Left forelimb (tissue), 1 donor: Measurements from ENCODE around the gene ATG4D.
"Not testable (repeated sequence)": the region's sequence is repeated elsewhere in the genome, so short reads cannot be mapped to it uniquely, and the experiment has no call there.

ENCODE experiments used
- DNase-seq: peaks from one replicate; pipeline ENCODE4 v3.0.0-alpha.2; 2018; ENCODE audit warnings: low spot score

The ATG4D gene

DNA sequence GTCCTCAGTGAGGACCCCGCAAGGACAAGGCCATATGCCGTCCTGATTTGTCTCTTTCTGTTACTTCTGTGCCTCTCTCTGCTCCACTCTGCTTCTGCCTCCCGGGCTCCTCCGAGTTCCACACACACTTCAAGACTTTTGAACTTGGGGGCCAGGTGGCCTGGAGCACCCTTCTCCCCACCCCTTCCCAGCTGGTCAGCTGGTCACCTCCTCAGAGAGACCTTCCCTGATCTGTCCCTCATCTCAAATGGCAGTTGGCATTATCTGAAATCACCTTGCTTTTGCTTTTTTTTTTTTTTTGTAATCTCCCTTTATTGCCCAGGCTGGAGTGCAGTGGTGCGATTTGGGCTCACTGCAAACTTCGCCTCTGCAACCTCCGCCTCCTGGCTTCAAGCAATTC, 24.3 kb upstream of the ATG4D start:
- no peak for DNase-seq

DNA sequence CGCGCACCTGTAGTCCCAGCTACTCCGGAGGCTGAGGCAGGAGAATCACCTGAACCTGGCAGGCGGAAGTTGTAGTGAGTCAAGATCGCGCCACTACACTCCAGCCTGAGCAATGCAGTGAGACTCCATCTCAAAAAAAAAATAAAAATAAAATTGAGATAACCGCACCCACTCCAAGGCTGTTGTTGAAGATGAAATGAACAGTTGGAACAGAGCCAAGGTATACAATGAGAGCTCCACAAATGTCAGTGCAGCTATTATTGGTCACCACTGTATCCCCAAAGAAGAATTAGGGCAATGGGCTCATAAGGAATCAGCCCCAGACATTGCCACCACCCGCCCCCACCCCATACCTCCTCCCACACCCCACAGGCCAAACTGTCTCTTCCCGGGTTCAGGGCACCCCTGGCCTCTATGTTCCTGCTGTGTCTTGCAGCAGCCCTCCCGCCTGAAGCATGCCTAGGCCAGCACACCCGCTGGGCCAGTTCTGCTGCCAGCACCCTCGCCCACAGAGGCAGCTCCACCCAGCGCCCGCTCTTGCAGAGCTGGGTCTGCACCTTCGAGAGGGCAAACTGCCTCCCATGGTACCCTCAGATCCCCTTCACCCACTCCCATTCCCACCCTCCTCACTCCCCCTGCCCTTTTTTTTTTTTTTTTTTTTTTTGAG, 22.9 kb upstream of the ATG4D start:
- no peak for DNase-seq

DNA sequence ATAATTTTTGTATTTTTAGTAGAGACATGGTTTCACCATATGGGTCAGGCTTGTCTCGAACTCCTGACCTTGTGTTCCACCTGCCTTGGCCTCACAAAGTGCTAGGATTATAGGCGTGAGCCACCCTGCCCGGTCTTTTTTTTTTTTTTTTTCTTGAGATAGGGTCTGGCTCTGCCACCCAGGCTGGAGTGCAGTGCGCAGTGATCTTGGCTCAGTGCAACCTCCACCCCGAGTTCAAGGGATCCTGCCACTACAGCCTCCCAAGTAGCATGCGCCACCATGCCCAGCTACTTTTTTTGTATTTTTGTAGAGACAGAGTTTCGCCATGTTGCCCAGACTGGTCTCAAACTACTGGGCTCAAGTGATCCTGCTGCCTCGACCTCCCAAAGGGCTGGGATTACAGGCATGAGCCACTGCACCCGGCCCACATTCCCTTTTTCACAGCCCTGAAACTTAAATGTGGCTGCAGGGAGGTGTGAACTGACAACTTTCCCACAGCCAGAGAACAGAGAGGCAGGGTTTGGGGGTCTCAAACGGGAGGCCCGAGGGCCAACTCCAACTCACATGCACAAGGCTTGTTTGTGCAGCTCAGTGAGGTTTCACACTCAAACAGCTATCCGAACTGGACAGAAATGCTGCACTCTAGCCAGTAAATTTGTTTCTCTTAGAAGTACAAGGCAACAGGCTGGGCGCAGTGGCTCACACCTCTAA, 22.1 kb upstream of the ATG4D start:
- DNase-seq = no peak

DNA sequence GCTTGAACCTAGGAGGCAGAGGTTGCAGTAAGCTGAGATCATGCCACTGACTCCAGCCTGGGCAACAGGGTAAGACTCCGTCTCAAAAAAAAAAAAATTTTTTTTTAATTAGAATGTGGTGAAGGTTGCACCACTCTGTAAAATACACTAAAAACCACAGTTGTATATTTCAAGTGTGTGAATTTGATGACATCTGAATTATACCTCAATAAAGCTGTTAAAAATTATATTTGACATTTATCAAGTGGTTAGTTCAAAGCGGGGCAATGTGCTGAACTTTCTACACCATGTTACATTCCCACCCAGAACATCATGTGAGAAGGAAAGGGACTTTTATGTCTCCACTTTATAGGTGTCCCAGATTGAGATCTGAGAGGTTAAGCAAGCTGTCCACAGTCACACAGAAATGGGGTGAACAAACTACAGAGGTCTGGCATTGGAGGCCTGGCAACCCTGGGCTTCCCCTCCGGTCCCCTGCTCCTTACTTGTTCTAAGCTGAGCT, 20.5 kb upstream of the ATG4D start:
- DNase-seq = no peak

DNA sequence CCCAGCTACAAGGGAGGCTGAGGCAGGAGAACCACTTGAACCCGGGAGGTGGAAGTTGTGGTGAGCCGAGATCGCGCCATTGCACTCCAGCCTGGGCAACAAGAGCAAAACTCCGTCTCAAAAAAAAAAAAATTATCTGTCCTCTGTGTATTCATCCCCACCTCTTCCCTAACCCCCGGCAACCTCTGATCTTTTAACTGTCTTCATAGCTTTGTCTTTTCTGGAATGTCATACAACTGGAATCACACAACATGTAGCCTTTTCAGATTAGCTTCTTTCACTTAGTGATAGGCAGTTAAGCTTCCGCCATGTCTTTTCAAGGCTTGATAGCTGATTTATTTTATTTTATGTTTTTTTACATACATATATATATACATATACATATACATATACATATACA, 18.1 kb upstream of the ATG4D start:
- DNase-seq = no peak

DNA sequence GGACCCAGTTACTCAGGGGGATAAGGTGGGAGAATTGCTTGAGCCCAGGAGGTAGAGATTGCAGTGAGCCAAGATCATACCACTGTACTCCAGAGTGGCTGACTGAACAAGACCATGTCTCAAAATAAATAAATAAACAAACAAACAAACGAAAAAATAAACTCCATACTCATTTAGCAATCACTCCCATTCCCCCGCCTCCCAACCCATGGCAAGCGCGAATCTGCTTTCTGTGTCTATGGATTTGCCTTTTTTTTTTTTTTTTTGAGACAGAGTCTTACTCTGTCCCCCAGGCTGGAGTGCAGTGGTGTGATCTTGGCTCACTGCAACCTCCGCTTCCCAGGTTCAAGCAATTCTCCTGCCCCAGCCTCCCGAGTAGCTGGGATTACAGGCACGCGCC, 16.8 kb upstream of the ATG4D start:
- DNase-seq = not testable (repeated sequence)

DNA sequence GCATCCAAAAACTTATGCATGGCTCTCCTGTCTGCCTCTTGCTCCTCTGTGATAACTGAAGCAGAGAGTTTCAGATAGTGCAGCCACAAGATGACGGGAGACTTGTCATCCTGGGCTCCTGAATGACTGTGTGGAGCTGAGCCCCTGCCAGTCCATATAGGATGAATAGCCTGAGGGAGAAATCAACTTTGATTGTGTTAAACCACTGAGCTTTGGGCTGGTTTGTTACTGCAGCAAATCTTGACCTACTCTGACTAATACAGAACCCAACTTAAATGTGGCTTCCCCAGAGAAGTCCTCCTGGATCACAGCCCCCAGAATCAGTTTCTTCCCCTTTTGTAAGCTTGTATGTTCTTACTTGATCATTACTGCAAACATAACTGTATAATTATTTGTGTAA, 11.2 kb upstream of the ATG4D start:
- DNase-seq = no peak

DNA sequence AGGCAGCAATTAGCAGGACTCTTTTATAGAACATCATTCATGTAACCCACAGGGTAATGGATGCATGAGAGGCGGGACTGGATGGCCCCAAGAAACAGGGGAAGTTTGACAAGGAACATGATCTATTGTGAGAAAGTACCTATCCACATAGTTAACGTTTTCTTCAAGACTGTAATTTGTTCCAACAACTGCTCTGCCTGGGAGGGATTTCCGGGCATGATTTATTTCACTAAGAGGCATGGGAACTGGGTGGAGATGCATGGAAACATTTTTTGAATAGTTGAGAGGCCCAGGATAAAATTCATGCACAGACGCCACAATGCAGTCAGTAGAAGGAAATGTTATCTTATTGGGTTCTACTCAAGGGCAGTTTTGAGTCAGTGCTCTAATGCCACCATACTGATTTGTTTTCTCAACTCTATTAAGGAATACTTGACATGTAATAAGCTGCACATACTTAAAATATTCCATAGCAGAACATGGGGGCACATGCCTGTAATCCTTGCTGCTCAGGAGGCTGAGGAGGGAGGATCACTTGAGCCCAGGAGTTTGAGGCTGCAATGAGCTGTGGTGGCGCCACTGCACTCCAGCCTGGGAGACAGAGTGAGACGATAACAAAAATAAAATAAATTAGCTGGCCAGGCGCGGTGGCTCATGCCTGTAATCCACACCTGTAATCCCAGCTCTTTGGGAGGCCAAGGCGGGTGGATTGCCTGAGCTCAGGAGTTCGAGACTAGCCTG, 9.9 kb upstream of the ATG4D start:
- DNase-seq = no peak

DNA sequence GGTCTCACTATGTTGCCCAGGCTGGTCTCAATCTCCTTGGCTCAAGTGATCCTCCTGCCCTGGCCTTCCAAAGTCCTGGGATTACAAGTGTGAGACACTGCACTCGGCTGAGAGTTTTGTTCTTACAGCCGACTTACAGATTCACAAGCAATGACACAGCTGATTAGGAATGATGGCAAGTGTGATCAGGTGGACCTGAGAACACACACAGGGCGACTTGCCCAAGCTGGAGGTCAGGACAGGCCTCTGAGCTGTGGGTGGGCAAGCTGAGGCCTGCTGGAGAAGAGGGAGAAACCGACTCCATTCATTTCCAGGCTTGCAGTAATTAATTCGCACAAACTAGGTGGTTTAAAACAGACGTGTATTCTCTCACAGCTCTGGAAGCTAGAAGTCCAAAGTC, 8.1 kb upstream of the ATG4D start:
- DNase-seq = no peak

DNA sequence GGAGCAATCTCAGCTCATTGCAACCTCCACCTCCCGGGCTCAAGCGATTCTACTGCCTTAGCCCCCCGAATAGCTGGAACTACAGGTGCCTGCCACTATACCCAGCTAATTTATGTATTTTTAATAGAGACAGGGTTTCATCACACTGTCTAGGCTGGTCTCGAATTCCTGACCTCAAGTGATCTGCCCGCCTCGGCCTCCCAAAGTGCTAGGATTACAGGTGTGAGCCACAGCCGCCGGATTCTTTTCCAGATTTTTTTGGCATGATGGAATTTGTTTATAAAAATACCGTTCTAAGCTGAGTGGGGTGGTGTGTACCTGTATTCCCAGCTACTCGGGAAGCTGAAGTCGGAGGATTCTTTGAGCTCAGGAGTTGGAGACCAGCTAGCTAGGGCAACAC, 6.0 kb upstream of the ATG4D start:
- DNase-seq = no peak

DNA sequence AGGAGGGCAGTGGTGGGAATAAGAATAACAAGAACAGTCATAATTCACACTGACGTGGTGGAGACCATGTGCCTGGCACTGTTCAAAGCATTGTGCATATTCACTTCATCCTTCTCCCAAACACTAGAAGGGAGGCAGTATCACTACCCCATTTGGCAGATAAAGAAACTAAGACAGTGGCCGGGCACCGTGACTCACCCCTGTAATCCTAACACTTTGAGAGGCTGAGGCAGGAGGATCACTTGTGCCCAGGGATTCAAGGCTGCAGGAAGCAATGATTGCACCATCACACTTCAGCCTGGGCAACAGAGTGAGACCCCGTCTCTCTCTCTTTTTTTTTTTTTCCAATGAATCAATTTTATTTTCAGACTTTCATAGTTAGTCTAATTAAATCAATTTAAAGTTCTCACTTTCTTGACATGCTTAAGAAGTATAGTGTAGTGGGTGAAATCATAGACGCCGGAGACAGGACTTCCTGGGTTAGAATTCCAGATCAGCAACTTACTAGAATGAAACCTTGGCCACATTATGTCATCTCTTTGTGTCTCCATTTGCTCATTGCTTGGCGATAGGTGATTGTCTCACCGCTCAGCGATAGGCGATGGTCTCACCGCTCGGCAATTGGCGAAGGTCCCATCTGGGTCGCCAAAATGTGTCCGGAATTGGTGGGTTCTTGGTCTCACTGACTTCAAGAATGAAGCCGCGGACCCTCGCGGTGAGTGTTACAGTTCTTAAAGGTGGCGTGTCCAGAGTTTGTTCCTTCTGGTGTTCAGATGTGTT, 5.3 kb upstream of the ATG4D start:
- no peak for DNase-seq

DNA sequence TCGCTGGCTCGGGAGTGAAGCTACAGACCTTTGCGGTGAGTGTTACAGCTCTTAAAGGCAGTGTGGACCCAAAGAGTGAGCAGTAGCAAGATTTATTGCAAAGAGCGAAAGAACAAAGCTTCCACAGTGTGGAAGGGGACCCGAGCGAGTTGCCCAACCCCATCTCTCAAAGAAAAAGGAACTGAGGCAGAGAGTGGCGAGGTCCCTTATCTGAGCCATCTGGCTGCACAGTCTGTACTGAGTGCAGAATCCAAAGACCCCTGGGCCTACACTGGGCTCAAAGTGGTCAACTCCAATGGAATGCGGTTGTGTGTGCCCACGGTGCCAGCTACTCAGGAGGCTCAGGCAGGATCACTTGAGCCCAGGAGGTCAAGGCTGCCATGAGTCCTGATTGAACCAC, 4.7 kb upstream of the ATG4D start:
- DNase-seq = not testable (repeated sequence)

DNA sequence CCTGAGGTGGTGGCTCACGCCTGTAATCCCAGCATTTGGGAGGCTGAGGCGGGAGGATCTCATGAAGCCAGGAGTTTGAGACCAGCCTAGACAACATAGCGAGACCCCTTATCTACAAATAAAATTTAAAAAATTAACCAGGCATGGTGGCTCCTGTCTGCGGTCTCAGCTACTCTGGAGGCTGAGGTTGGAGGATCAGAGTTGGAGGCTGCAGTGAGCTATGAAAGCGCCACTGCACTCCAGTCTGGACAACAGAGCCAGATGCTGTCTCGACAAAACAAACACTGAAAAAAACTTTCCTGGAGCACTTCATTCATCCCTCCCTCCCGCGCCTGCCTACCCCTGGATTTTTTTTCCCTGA, 665 bp upstream of the ATG4D start:
- no peak for DNase-seq

DNA sequence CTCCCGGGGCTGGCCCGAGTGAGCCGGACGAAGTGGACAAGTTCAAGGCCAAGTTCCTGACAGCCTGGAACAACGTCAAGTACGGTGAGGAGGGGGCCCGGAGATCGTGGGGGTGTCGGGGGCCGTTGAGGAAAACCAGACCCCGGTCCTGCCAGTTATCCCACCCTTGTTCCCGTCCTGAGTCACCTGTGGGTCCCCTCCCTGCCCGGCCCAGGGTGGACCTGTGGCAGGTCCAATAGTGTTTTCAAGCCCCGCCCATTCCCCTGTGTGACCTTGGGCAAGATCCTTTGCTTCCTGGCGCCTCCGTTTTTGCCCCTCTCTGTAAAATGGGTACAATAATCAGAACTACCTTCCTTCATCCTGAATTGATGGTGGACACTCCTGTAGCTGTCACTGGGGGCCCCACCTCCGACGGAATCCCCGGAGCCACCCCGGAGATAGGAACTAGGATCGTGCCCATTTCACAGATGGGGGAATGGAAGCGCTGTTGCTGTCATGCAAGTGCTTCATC, 593 bp downstream of the ATG4D start:
- no peak for DNase-seq

DNA sequence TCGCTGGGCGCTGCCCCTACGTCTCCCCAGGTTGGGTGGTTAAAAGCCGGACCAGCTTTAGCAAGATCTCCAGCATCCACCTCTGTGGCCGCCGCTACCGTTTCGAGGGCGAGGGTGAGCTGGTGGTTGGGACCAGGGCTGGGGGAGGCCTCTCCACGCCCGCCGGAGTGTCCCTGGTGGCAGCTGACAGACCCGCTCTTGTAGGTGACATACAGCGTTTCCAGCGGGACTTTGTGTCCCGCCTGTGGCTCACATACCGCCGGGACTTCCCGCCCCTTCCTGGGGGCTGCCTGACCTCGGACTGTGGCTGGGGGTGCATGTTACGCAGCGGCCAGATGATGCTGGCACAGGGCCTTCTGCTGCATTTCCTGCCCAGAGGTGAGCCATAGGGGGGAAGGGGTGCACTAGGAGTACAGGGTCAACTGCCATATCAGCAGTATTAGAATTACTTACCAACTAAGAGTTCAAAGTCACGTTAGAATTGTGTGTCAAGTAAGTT, 1.1 kb downstream of the ATG4D start:
- no peak for DNase-seq

DNA sequence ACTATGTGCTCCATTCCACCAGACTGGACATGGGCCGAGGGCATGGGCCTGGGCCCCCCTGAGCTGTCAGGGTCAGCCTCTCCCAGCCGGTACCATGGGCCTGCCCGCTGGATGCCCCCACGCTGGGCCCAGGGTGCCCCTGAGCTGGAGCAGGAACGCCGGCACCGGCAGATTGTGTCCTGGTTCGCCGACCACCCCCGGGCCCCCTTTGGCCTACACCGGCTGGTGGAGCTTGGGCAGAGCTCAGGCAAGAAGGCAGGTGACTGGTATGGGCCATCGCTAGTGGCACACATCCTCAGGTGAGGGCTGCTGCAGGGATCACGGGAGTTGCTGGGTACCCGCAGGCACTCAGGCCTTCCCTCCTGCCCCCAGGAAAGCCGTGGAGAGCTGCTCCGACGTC, 3.1 kb downstream of the ATG4D start:
- DNase-seq = no peak

DNA sequence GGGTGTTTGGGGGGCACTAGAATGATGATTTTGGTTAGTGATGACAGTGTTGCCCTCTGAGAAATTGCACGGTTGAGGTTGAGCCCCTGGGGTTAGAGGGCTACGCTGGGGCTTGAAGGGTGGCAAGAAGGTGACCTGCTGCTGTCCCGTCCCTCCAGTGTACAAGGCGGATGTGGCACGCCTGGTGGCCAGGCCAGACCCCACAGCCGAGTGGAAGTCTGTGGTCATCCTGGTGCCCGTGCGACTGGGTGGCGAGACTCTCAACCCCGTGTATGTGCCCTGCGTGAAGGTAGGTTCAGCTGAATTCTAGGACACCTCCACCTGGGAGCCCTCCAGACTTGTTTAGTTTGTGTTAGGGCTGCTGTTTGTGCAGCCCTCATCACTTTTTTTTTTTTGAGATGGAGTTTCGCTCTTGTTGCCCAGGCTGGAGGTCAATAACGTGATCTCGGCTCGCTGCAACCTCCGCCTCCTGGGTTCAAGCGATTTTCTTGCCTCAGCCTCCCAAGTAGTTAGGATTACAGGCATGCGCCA, 5.1 kb downstream of the ATG4D start:
- no peak for DNase-seq

DNA sequence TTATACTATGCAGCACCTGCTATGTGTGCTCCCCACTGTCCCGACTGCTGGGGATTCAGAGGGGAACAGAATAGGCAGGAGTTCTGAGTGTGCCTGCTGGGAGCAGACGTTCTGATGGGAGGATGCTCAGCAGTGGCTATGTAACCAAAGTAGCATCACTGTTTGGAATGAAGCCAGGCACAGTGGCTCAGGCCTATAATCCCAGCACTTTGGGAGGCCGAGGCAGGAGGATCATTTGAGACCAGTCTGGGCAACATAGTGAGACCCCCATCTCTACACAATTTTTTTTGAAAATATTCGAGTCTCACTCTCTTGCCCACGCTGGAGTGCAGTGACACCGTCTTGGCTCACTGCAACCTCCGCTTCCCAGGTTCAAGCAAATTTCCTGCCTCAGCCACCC, 6.0 kb downstream of the ATG4D start:
- DNase-seq = no peak

DNA sequence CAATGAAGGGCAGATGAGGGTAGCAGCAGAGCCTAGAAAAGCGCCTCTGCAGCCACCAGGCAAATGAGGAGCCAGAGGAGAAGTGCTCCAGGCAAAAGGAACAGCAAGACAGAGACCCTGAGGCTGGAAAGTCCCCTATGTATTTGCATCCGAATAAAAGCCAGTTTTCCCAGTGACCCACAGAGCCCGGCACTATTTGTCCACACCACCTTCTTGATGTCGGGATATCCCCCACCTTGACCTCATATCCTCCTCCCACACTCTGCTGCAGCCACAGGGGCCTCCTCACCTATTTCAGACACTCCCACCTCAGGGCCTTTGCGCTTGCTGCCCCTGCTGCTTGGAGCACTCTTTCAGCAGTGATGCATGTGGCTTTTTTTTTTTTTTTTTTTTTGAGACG, 6.6 kb downstream of the ATG4D start:
- DNase-seq = no peak

DNA sequence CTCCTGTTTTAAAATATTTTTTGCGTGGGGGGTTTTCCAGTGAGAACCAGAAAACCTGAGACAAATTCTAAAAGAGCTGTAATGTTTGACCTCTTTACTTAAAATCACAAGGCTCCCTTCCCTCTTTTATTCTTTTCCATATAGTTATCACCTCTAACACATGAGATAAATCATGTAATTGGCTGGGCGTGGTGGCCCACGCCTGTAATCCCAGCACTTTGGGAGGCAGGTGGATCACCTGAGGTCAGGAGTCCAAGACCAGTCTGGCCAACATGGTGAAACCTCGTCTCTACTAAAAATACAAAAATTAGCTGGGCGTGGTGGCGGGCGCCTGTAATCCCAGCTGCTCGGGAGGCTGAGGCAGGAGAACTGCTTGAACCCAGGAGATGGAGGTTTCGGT, 7.3 kb downstream of the ATG4D start:
- not testable (repeated sequence) for DNase-seq

DNA sequence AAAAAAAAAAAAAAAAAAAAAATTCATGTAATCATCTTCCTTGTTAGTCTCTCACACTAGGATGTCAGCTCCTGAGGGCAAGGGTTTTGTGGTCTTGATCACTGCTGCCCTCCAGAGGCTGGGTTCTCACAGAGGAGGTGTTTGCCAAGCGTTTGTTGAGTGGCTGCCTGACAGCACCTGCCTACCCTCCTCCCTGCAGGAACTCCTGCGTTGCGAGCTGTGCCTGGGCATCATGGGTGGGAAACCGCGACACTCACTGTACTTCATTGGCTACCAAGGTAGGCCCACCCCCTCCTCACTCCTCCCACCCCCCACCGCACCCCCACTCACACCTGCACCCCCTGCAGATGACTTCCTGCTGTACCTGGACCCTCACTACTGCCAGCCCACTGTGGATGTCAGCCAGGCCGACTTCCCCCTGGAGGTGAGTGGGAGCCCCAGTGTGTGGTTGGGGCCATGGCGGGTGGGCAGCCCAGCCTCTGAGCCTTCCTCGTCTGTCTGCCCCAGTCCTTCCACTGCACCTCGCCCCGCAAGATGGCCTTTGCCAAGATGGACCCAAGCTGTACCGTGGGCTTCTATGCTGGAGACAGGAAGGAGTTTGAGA, 8.1 kb downstream of the ATG4D start:
- DNase-seq = no peak
